Measurements from ENCODE around the gene TPK1. TPM values are rescaled to one million over a fixed set of nuclear protein-coding genes. Genes with fewer than 3 reads are reported as not detected.

TPK1 gene
- total and polyA plus RNA-seq, 2 of the 8 experiments (the other 6 are each of a cell fraction or from before 2014, with no cell fraction given): 1.9 to 2.7 TPM

GRCh38 chr7:144474800-144475615 lies 360.8 kb downstream of the TPK1 start:
- peaks cover 0 to 2% (median 0%) of the 10 kb centered on the region in 4 experiments; a peak in 1 of 7 replicates for H3K4me1 ChIP-seq (replicated peaks in 1 of 4; ENCODE audit: control insufficient read depth in 3 of 4, insufficient read depth in 4 of 4, low read length in 3 of 4)
- H2BK15ac ChIP-seq (ENCODE audit: low read length): no peak overlapping the region
- H3K27me3 ChIP-seq (replicated peaks in 1 of 4; ENCODE audit: control insufficient read depth in 3 of 4, extremely low read depth in 1 of 4, insufficient read depth in 3 of 4, low read length in 3 of 4): peaks cover 0 to 1% (median 0%) of the 10 kb centered on the region in 4 experiments; a peak in 1 of 7 replicates
- H2BK12ac ChIP-seq (ENCODE audit: low read depth, low read length): no peak overlapping the region
- no peak overlapping the region for H3K14ac ChIP-seq (ENCODE audit: insufficient read length)
- H3K56ac ChIP-seq (replicated peaks; ENCODE audit: insufficient read length, low read depth, low read length): no peak overlapping the region
- H3K4ac ChIP-seq (replicated peaks; ENCODE audit: insufficient read length, low read depth, low read length): no peak overlapping the region
- H3K9ac ChIP-seq (replicated peaks in 1 of 4; ENCODE audit: extremely low read depth in 1 of 4, low read depth in 3 of 4, low read length in 3 of 4): no peak overlapping the region
- DNase-seq (ENCODE audit: low read depth in 1 of 2, low spot score in 2 of 2) (no peak), FAIRE-seq (no peak)
- H4K20me1 ChIP-seq (replicated peaks in 1 of 2; ENCODE audit: control insufficient read depth in 1 of 2, insufficient read depth in 2 of 2, low read length in 2 of 2): no peaks in the 10 kb centered on the region
- H4K91ac ChIP-seq (replicated peaks; ENCODE audit: insufficient read length, low read length): no peak overlapping the region
- no peak overlapping the region for H2AK5ac ChIP-seq (ENCODE audit: low read depth, low read length)
- H3K4me2 ChIP-seq (ENCODE audit: insufficient read depth in 1 of 2, low read depth in 2 of 2, low read length in 2 of 2): no peak overlapping the region
- no peaks in the 10 kb centered on the region for H3K9me3 ChIP-seq (ENCODE audit: insufficient read depth in 2 of 2, low read depth in 1 of 2, low read length in 1 of 2)
- no peaks in the 10 kb centered on the region for H3K79me1 ChIP-seq (ENCODE audit: low read depth, low read length)
- H3K27ac ChIP-seq (ENCODE audit: low read depth, low read length): no peak overlapping the region
- H3K4me3 ChIP-seq (ENCODE audit: extremely low read depth in 1 of 4, insufficient read depth in 2 of 4, low read depth in 3 of 4, low read length in 4 of 4): no peak overlapping the region
- WGBS, 2 experiments (ENCODE audit: extremely low coverage in 1 of 2, insufficient coverage in 1 of 2, insufficient read length in 1 of 2, insufficient replicate concordance in 2 of 2, low coverage in 1 of 2, low lambda C conversion rate in 2 of 2, missing lambda C conversion rate in 1 of 2): 92% methylated on average over 2 of the region's 2 CpGs; no CpG with 5 or more reads in 1 of the 2 experiments
- no peaks in the 10 kb centered on the region for H3K23me2 ChIP-seq (ENCODE audit: low read depth, low read length)
- no peak overlapping the region for H2BK120ac ChIP-seq (replicated peaks; ENCODE audit: low read depth, low read length)
- no peak overlapping the region for H2BK5ac ChIP-seq (ENCODE audit: low read depth, low read length)
- H2AFZ ChIP-seq (ENCODE audit: low read length): no peak overlapping the region
- no peak overlapping the region for H3K18ac ChIP-seq (ENCODE audit: extremely low read depth, low read length)
- H2BK20ac ChIP-seq (ENCODE audit: low read length): no peak overlapping the region
- H3K79me2 ChIP-seq (ENCODE audit: control insufficient read depth in 1 of 2, insufficient read depth in 2 of 2, low read length in 2 of 2): no peaks in the 10 kb centered on the region
- POLR2A ChIA-PET (ENCODE audit: partially characterized antibody): no interaction called here
- H4K5ac ChIP-seq (ENCODE audit: insufficient read length, low read depth, low read length): no peak overlapping the region
- CTCF ChIA-PET (ENCODE audit: partially characterized antibody): interaction anchor here (0.6 to 1.0 kb wide), 5 partner anchors 8 to 346 kb away, joined by 3 to 4 read pairs (median 3); no protein-coding TSS in a partner anchor
- no peak overlapping the region for H4K8ac ChIP-seq (ENCODE audit: extremely low read depth, insufficient read depth, low read length)
- no peaks in the 10 kb centered on the region for H3K36me3 ChIP-seq (ENCODE audit: control insufficient read depth in 2 of 4, insufficient read depth in 4 of 4, low read length in 3 of 4)
- H3K23ac ChIP-seq (ENCODE audit: insufficient read length): no peak overlapping the region
- TF ChIP-seq YY1 (IDR thresholded peaks at IDR 0.05; ENCODE audit: low read depth, low read length) (no peak), BRCA1 (IDR thresholded peaks at IDR 0.05; ENCODE audit: low read depth, low read length) (no peak), MAFK (IDR thresholded peaks at IDR 0.05; ENCODE audit: low read depth, low read length) (no peak), HDAC6 (IDR thresholded peaks at IDR 0.05; ENCODE audit: low read depth, low read length) (no peak), SIX5 (IDR thresholded peaks at IDR 0.05; ENCODE audit: low read depth, low read length) (no peak), BACH1 (IDR thresholded peaks at IDR 0.05; ENCODE audit: low read length) (no peak), EGR1 (IDR thresholded peaks at IDR 0.05; ENCODE audit: borderline replicate concordance, low read depth, low read length) (no peak), CTCF (IDR thresholded peaks at IDR 0.05; ENCODE audit: control extremely low read depth in 1 of 3, insufficient read depth in 1 of 3, low read depth in 1 of 3, low read length in 3 of 3) (no peak), SP2 (IDR thresholded peaks at IDR 0.05; ENCODE audit: low read length) (no peak)

All from H1 (cell line).